GOT3 (cell line): Measurements from ENCODE around the gene PPM1D.

ENCODE experiments used
- DNase-seq: peaks from one replicate; lab custom pipeline; 2025; ENCODE audit warnings: mixed read lengths; lab: John Stamatoyannopoulos, UW

PPM1D gene

GRCh38 chr17:60618854-60619526, 19.0 kb downstream of the PPM1D start:
- no peak for DNase-seq

GRCh38 chr17:60622961-60623360, 23.0 kb downstream of the PPM1D start:
- DNase-seq, result no peak

- no peak for DNase-seq
Measured at GRCh38 chr17:60623415-60623814, 23.4 kb downstream of the PPM1D start.

GRCh38 chr17:60627124-60627523, 27.1 kb downstream of the PPM1D start:
- no peak for DNase-seq

- no peak for DNase-seq
Measured at GRCh38 chr17:60628252-60628889, 28.4 kb downstream of the PPM1D start.

- no peak for DNase-seq
Measured at GRCh38 chr17:60629120-60629519, 29.1 kb downstream of the PPM1D start.

GRCh38 chr17:60630352-60630751, 30.4 kb downstream of the PPM1D start:
- no peak for DNase-seq

GRCh38 chr17:60631119-60631518, 31.1 kb downstream of the PPM1D start:
- DNase-seq, result no peak

- DNase-seq, result no peak
Measured at GRCh38 chr17:60637683-60638082, 37.7 kb downstream of the PPM1D start.

GRCh38 chr17:60639019-60639330, 39.0 kb downstream of the PPM1D start:
- DNase-seq, result no peak

GRCh38 chr17:60640503-60640902, 40.5 kb downstream of the PPM1D start:
- DNase-seq, result no peak

- no peak for DNase-seq
Measured at GRCh38 chr17:60641126-60641525, 41.1 kb downstream of the PPM1D start.

GRCh38 chr17:60641810-60642220, 41.8 kb downstream of the PPM1D start:
- DNase-seq, result no peak

- no peak for DNase-seq
Measured at GRCh38 chr17:60645918-60646523, 46.0 kb downstream of the PPM1D start.

- DNase-seq, result no peak
Measured at GRCh38 chr17:60646701-60647100, 46.7 kb downstream of the PPM1D start.

GRCh38 chr17:60647705-60648104, 47.7 kb downstream of the PPM1D start:
- DNase-seq, result no peak

GRCh38 chr17:60652454-60653247, 52.7 kb downstream of the PPM1D start:
- no peak for DNase-seq

- DNase-seq, result no peak
Measured at GRCh38 chr17:60653569-60653968, 53.6 kb downstream of the PPM1D start.

- DNase-seq, result no peak
Measured at GRCh38 chr17:60656499-60656898, 56.5 kb downstream of the PPM1D start.

GRCh38 chr17:60659156-60659555, 59.2 kb downstream of the PPM1D start:
- DNase-seq, result no peak

- no peak for DNase-seq
Measured at GRCh38 chr17:60661489-60661888, 61.5 kb downstream of the PPM1D start.

- DNase-seq, result no peak
Measured at GRCh38 chr17:60664022-60664421, 64.0 kb downstream of the PPM1D start.

- no peak for DNase-seq
Measured at GRCh38 chr17:60665602-60666001, 65.6 kb downstream of the PPM1D start.
